Lower lobe of right lung (tissue), 2 donors: Measurements from ENCODE around the gene CDCA5. TPM values are rescaled to one million over a fixed set of nuclear protein-coding genes. Genes with fewer than 3 reads are reported as not detected.

Experiments used
- ATAC-seq, 2 donors: fragments of 200-7000 bp; cut with Tn5 transposase; one replicate each; pipeline ENCODE4 v1.9.1; 2020 to 2022; ENCODE audit warnings: mild to moderate bottlenecking in 2 of 2, moderate library complexity in 2 of 2
- DNase-seq: peaks from one replicate; pipeline ENCODE4 v3.0.0-alpha.2; 2020
- H3K27ac ChIP-seq: fragments of 200-600 bp; one replicate; pipeline ENCODE4 v1.8.0; 2022
- H3K27me3 ChIP-seq: fragments of 200-600 bp; one replicate; pipeline ENCODE4 v1.8.0; 2022; ENCODE audit warnings: low read depth
- H3K36me3 ChIP-seq: fragments of 200-600 bp; one replicate; pipeline ENCODE4 v1.8.0; 2022; ENCODE audit warnings: mild to moderate bottlenecking
- H3K4me1 ChIP-seq: fragments of 200-600 bp; one replicate; pipeline ENCODE4 v1.8.0; 2022
- H3K4me3 ChIP-seq: fragments of 200-600 bp; one replicate; pipeline ENCODE4 v1.8.0; 2022; ENCODE audit warnings: mild to moderate bottlenecking
- H3K9me3 ChIP-seq: fragments of 200-600 bp; one replicate; pipeline ENCODE4 v1.8.0; 2022
- intact Hi-C: fragments of 100-400 bp; cut with DNase I; formaldehyde crosslinking; loops from one replicate; pipeline ENCODE4 v1.11.0; 2022
- total RNA-seq: library from RNA; stranded (reverse); fragmentation: NEBNext Ultra II Directional; extraction: Animal tissue kit (Norgen Biotek cat#: 25700); gene quantifications from one replicate; pipeline ENCODE4 v1.2.1, GENCODE V29; 2021
- TF ChIP-seq, protein P1 (sequence below): fragments of 200-600 bp; IDR thresholded peaks from one replicate; pipeline ENCODE4 v1.8.0; 2022; ENCODE audit warnings: antibody characterized with exemption, mild to moderate bottlenecking
- donor health status: DM: no; HTN: yes; CAD: no; lungs with severe emphysema.

CDCA5 gene
- total RNA-seq, 1 donor from 2014 or later: 2.8 TPM

DNA sequence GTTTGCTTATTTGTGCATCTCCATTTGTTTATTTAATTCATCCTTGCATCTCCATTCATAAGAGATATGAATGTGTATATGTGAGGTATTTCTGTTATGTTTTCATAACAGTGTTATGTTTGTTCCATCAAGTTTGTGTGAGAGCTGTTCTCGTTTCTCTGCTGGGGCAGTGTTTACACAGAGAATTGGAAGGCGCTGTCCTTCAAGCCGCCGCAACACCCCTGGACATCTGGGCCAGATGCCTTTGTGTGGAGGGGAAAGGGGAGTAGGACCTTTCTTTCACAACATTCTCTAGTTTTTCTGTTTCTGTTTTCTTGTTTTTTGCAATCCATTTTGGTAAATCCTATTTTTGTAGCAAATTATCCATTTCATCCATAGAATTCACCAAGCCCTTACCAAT is 20.8 kb upstream of the CDCA5 start:
- intact Hi-C loops: no loop called here
- TF ChIP-seq, protein P1, sequence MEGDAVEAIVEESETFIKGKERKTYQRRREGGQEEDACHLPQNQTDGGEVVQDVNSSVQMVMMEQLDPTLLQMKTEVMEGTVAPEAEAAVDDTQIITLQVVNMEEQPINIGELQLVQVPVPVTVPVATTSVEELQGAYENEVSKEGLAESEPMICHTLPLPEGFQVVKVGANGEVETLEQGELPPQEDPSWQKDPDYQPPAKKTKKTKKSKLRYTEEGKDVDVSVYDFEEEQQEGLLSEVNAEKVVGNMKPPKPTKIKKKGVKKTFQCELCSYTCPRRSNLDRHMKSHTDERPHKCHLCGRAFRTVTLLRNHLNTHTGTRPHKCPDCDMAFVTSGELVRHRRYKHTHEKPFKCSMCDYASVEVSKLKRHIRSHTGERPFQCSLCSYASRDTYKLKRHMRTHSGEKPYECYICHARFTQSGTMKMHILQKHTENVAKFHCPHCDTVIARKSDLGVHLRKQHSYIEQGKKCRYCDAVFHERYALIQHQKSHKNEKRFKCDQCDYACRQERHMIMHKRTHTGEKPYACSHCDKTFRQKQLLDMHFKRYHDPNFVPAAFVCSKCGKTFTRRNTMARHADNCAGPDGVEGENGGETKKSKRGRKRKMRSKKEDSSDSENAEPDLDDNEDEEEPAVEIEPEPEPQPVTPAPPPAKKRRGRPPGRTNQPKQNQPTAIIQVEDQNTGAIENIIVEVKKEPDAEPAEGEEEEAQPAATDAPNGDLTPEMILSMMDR: no peak
- peaks cover 43% of the 10 kb centered on the region for H3K36me3 ChIP-seq
- H3K9me3 ChIP-seq: no peaks in the 10 kb centered on the region
- no peak overlapping the region for H3K4me3 ChIP-seq
- ATAC-seq: no peak
- H3K4me1 ChIP-seq: peaks cover 18% of the 10 kb centered on the region
- DNase-seq: no peak
- H3K27me3 ChIP-seq: no peaks in the 10 kb centered on the region
- H3K27ac ChIP-seq: peak overlapping the region; percentile 60

DNA sequence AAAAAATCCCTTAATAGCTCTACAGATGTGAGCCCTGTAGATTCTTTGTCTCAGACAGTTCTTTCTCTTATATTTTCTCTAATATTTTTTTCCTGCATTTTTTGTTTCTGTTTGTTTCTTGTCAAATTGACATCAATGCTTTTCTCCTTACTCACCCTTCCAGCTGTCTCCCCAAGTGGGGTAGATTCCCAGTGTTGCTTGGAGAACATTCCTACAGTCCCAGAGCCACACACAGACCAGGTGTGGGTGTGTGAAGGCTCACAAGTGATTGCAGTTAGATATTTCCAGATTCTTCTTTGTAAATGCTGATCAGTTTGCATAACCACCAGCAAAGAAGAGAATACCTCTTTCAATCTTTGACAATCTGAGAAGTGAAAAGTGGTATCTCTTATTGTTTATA is 19.6 kb upstream of the CDCA5 start:
- TF ChIP-seq, protein P1: no peak
- ATAC-seq: no peak
- H3K4me3 ChIP-seq: no peak overlapping the region
- intact Hi-C loops: no loop called here
- H3K27ac ChIP-seq: no peak overlapping the region
- H3K4me1 ChIP-seq: peaks cover 21% of the 10 kb centered on the region
- H3K27me3 ChIP-seq: no peaks in the 10 kb centered on the region
- no peak for DNase-seq
- H3K36me3 ChIP-seq: peaks cover 34% of the 10 kb centered on the region
- no peaks in the 10 kb centered on the region for H3K9me3 ChIP-seq

DNA sequence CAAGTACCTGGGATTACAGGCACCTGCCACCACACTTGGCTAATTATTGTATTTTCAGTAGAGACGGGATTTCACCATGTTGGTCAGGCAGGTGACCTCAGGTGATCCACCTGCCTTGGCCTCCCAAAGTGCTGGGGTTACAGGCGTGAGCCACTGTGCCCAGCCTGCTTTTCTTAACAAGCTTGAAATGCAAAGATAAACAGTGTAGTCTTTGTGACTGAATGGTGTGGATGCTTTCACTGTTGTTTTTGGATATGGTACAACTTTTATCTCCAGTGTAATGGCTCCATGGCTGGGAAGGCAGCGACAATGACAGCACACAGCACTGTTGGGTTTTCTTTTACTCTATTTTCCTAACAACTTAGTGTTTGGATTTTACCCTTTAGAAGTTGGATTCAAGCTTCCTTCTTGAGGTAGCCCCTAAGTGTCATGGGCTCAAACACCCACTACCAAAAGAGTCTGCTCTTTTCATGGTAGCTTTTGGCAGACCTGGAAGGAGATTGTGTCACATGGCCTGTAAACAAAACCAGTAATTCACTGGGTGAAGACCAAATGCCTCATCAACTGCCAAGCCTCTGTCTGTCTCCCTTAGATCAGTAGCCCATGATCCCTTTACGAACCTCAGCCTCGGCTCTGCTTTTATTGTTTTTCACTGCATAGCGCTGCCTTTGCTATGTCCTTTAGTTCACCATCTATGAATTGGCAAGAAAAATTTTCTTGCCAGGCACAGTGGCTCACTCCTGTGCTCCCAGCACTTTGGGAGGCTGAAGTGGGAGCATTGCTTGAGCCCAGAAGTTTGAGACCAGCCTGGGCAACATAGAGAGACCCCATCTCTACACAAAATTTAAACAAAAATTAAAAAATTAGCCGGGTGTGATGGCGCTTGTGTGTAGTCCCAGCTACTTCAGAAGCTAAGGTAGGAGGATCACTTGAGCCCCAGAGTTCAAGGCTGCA is 18.6 kb upstream of the CDCA5 start:
- H3K4me1 ChIP-seq: peaks cover 31% of the 10 kb centered on the region
- no peaks in the 10 kb centered on the region for H3K27me3 ChIP-seq
- ATAC-seq (peak in 1 of 2 donors; percentile 61), DNase-seq (no peak)
- H3K9me3 ChIP-seq: no peaks in the 10 kb centered on the region
- intact Hi-C loops: no loop called here
- peak overlapping the region; percentile 11 for H3K27ac ChIP-seq
- TF ChIP-seq, protein P1: no peak
- peaks cover 34% of the 10 kb centered on the region for H3K36me3 ChIP-seq
- H3K4me3 ChIP-seq: no peak overlapping the region

DNA sequence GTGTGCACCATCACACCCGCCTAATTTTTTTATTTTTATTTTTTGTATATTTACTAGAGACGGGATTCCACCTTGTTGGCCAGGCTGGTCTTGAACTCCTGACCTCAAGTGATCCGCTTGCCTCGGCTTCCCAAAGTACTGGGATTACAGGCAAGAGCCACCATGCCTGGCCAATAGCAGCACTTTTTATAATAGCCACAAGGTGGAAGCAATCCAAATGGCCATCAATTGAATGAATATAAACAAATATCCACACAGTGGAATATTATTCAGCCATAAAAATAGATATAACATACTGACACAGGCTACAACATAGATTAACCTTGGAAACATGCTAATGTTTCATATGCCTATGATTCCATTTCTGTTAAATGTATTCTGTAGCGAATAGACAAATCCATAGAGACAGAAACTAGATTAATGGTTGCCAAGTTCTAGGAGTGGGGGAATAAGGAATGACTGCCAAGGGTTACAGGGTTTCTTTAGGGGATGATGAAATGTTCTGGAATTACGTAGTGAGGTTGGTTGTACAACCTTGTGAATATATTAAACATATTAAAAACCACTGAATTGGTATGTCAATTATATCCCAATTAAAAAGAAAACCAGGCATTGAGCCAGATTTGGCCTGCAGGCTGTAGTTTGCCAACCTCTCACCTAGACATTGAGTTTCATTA is 17.0 kb upstream of the CDCA5 start:
- TF ChIP-seq, protein P1: no peak
- Histone ChIP-seq H3K4me1 (peaks cover 39% of the 10 kb centered on the region), H3K9me3 (no peaks in the 10 kb centered on the region), H3K4me3 (no peak overlapping the region), H3K27ac (no peak overlapping the region), H3K27me3 (no peaks in the 10 kb centered on the region), H3K36me3 (peaks cover 36% of the 10 kb centered on the region)
- intact Hi-C loops: no loop called here
- DNase-seq: no peak
- ATAC-seq: no peak

DNA sequence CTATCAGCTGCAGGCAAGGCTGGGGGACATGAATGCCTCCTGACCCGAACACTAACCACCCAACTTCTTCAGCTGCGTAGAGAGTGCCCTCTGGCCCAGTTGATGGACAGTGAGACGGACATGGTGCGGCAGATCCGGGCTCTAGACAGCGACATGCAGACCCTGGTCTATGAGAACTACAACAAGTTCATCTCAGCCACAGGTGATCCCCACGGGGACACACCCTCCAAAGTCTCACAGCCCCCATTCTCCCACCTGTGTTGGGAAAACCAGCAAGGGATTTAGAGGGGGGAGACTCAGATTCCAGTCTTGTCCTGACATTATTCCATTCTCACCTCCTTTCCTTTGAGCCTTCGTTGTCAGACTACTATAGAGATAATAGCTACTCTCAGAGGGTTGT is 13.1 kb upstream of the CDCA5 start:
- Histone ChIP-seq H3K36me3 (peaks cover 17% of the 10 kb centered on the region), H3K4me3 (peak overlapping the region; percentile 85), H3K27ac (peak overlapping the region; percentile 93), H3K4me1 (peaks cover 21% of the 10 kb centered on the region), H3K27me3 (no peaks in the 10 kb centered on the region), H3K9me3 (no peaks in the 10 kb centered on the region)
- TF ChIP-seq, protein P1: no peak
- no peak for DNase-seq
- intact Hi-C loops: no loop called here
- no peak for ATAC-seq
